HG03521 (cell line): ENCODE results near the gene MAPK8IP2.

Source experiments
- ATAC-seq: cut with Tn5 transposase; IDR thresholded peaks from one replicate; pipeline ENCODE4 v1.9.1; 2021; ENCODE audit warnings: mild to moderate bottlenecking, moderate library complexity; ENCODE audit not compliant: unreplicated experiment

Gene MAPK8IP2

GRCh38 chr22:50600538-50600937, at the start of gene MAPK8IP2:
TSS of gene MAPK8IP2 (plus strand) at chr22:50600793. CDS start at chr22:50600819, 26 bp downstream.
- no peak for ATAC-seq

GRCh38 chr22:50551160-50551752, 49.3 kb upstream of the MAPK8IP2 start:
- no peak for ATAC-seq

GRCh38 chr22:50553310-50553709, 47.3 kb upstream of the MAPK8IP2 start:
- ATAC-seq: no peak

- no peak for ATAC-seq
Observed at GRCh38 chr22:50556703-50557102, 43.9 kb upstream of the MAPK8IP2 start.

- no peak for ATAC-seq
Observed at GRCh38 chr22:50560034-50560433, 40.6 kb upstream of the MAPK8IP2 start.

GRCh38 chr22:50561401-50562358, 38.9 kb upstream of the MAPK8IP2 start:
- ATAC-seq: no peak

- peak; percentile 92 for ATAC-seq
Observed at GRCh38 chr22:50562523-50563412, 37.8 kb upstream of the MAPK8IP2 start, which contains the start of gene SYCE3. TSS of gene SYCE3 (minus strand) at chr22:50562919. CDS start at chr22:50556405, 6,514 bp downstream.

- no peak for ATAC-seq
Observed at GRCh38 chr22:50563413-50564160, 37.0 kb upstream of the MAPK8IP2 start.

GRCh38 chr22:50564289-50564688, 36.3 kb upstream of the MAPK8IP2 start:
- ATAC-seq: no peak

GRCh38 chr22:50567721-50568252, 32.8 kb upstream of the MAPK8IP2 start:
- no peak for ATAC-seq

GRCh38 chr22:50568626-50569025, 32.0 kb upstream of the MAPK8IP2 start:
- ATAC-seq: no peak

GRCh38 chr22:50569041-50569459, 31.5 kb upstream of the MAPK8IP2 start:
- no peak for ATAC-seq

- ATAC-seq: no peak
Observed at GRCh38 chr22:50569896-50570535, 30.6 kb upstream of the MAPK8IP2 start.

GRCh38 chr22:50570861-50571260, 29.7 kb upstream of the MAPK8IP2 start:
- no peak for ATAC-seq

GRCh38 chr22:50571264-50572175, 29.1 kb upstream of the MAPK8IP2 start:
- no peak for ATAC-seq

- no peak for ATAC-seq
Observed at GRCh38 chr22:50572965-50573364, 27.6 kb upstream of the MAPK8IP2 start.

- ATAC-seq: no peak
Observed at GRCh38 chr22:50573491-50574382, 26.9 kb upstream of the MAPK8IP2 start.
